ENCODE data around the gene PPFIA1.

GRCh38 chr11:70233962-70234361 lies 36.5 kb upstream of the PPFIA1 start:
- TF ChIP-seq CTCF (IDR thresholded peaks at IDR 0.05; ENCODE audit: low read length) (no peak), EZH2 (optimal IDR thresholded peaks at IDR 0.05; ENCODE audit: low read depth, low read length) (no peak)

Measured in MM.1S (cell line).